PFSK-1 (cell line): ENCODE results near the gene NME7.

ENCODE experiments used
- FOXP2 ChIP-seq: optimal IDR thresholded peaks from 2 replicates; pipeline ENCODE3; 2011; ENCODE audit warnings: borderline replicate concordance, control low read depth, inconsistent platforms; ENCODE audit not compliant: insufficient read depth; ENCODE audit errors: extremely low read length, extremely low read depth
- POLR2AphosphoS5 ChIP-seq: IDR thresholded peaks from 2 replicates; pipeline ENCODE4 v1.6.1; 2012; ENCODE audit warnings: low read depth, mild to moderate bottlenecking, control low read depth, low read length, moderate library complexity
- SIN3A ChIP-seq: IDR thresholded peaks from 2 replicates; pipeline ENCODE4 v1.6.1; 2012; ENCODE audit warnings: mild to moderate bottlenecking, low read length, moderate library complexity, borderline replicate concordance; ENCODE audit not compliant: insufficient read depth
- TAF1 ChIP-seq: IDR thresholded peaks from 2 replicates; pipeline ENCODE4 v1.6.1; 2012; ENCODE audit warnings: low read length, control low read depth, borderline replicate concordance; ENCODE audit not compliant: insufficient read depth
- TF ChIP-seq, protein P1 (sequence below), 2 experiments: IDR thresholded peaks; 2 replicates each; pipeline versions ENCODE4 v1.6.1 to v1.8.0; 2011 to 2012; ENCODE audit warnings: low read depth in 2 of 2, low read length in 2 of 2, control low read depth in 1 of 2, inconsistent platforms in 1 of 2, mild to moderate bottlenecking in 1 of 2, moderate library complexity in 1 of 2; ENCODE audit not compliant: insufficient read depth in 1 of 2

NME7 gene

DNA sequence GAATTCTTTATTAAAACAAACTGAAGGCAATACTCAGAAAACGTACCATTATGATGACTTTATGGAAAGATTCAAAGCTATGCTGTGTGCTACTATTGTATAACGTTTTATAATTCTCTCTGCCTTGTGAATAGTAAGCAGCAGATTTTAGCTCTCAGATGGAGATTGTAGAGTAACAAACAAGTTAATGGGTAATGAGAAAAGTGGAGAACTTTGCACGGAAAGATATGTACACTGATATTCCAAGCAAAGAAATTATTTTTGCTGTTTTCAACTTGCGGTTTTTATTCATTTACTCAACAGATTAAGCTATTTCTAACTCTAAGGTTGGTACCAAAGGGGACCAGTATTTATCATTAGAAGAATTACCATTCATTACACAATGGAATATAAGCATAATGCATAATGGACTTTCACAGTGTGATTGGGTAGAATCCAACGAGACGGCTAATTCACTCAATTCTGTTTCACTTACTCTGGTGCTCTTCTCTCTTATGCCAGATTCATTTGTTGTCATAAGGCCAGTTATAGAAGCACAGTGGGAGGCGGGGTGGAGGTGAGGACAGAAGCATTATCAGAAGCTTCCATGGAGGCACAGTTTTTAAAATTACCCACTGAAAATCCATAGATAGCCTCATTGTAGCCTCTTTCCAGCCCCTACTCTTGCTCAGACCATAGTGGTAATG, 222.5 kb downstream of the NME7 start:
- TF ChIP-seq POLR2AphosphoS5 (no peak), FOXP2 (no peak), TAF1 (no peak), SIN3A (no peak)
- TF ChIP-seq, protein P1, sequence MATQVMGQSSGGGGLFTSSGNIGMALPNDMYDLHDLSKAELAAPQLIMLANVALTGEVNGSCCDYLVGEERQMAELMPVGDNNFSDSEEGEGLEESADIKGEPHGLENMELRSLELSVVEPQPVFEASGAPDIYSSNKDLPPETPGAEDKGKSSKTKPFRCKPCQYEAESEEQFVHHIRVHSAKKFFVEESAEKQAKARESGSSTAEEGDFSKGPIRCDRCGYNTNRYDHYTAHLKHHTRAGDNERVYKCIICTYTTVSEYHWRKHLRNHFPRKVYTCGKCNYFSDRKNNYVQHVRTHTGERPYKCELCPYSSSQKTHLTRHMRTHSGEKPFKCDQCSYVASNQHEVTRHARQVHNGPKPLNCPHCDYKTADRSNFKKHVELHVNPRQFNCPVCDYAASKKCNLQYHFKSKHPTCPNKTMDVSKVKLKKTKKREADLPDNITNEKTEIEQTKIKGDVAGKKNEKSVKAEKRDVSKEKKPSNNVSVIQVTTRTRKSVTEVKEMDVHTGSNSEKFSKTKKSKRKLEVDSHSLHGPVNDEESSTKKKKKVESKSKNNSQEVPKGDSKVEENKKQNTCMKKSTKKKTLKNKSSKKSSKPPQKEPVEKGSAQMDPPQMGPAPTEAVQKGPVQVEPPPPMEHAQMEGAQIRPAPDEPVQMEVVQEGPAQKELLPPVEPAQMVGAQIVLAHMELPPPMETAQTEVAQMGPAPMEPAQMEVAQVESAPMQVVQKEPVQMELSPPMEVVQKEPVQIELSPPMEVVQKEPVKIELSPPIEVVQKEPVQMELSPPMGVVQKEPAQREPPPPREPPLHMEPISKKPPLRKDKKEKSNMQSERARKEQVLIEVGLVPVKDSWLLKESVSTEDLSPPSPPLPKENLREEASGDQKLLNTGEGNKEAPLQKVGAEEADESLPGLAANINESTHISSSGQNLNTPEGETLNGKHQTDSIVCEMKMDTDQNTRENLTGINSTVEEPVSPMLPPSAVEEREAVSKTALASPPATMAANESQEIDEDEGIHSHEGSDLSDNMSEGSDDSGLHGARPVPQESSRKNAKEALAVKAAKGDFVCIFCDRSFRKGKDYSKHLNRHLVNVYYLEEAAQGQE (IDR thresholded peaks at IDR 0.05; ENCODE audit: insufficient read depth in 1 of 2, low read depth in 2 of 2, low read length in 2 of 2), result no peak

DNA sequence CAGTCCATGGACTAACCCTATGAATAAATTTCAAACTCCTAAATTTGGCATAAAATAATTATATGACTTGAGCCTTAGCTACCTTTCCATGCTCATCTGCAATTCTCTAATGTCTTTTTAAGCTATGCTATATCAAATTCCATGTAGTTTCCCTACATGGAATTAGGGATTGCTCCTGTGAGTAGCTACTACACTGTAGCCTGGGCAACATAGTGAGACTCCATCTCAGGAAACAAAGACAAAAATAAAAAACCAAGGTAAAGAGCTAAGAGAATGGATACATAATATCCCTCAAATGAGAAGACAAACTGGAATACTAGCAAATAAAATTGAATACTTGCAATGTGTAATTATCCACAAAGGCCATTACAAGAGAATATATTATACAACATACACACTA, 223.6 kb downstream of the NME7 start:
- TF ChIP-seq TAF1 (no peak), FOXP2 (no peak), POLR2AphosphoS5 (no peak), SIN3A (no peak)
- TF ChIP-seq, protein P1 (IDR thresholded peaks at IDR 0.05; ENCODE audit: insufficient read depth in 1 of 2, low read depth in 2 of 2, low read length in 2 of 2), result no peak

DNA sequence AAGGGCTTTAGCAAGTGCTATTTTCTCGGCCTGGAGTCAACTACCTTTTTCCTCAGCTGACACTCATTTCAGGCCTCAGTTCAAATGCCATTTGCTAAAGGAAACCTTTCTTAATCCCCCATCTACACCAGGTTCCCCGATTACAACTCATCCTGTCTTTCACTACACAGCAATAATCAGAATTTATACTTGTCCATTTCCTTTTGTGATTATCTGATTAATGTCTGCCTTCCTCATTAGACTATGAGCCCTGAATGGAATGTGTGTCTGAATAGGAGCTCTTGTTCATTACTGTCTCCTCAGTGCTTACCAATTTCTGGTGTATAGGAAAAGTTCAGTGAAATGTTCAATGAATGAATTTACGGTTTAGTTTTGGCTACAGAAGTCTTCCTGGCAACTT, 224.3 kb downstream of the NME7 start:
- TF ChIP-seq FOXP2 (no peak), POLR2AphosphoS5 (no peak), SIN3A (no peak), TAF1 (no peak)
- TF ChIP-seq, protein P1 (IDR thresholded peaks at IDR 0.05; ENCODE audit: insufficient read depth in 1 of 2, low read depth in 2 of 2, low read length in 2 of 2), result no peak

DNA sequence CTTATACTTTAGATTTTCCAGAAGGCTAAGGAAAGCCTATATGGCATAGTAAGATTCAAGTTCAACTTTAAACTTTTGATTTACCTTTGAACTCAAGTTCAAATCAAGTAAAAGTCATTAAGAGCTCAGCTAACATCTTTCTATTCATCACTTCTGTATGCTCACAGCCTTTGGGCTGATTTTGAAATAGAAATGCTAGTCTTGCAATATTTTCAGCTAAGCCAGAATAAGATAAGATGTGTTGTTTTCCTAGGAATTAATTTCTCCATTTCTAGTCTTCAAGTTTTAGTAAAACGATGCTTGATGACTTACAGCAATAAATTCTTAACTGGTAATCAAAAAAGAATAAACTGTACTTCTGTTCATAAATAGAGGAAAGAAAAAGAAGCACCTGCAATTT, 225.5 kb downstream of the NME7 start:
- TF ChIP-seq SIN3A (no peak), POLR2AphosphoS5 (no peak), FOXP2 (no peak), TAF1 (no peak)
- TF ChIP-seq, protein P1 (IDR thresholded peaks at IDR 0.05; ENCODE audit: insufficient read depth in 1 of 2, low read depth in 2 of 2, low read length in 2 of 2), result no peak

DNA sequence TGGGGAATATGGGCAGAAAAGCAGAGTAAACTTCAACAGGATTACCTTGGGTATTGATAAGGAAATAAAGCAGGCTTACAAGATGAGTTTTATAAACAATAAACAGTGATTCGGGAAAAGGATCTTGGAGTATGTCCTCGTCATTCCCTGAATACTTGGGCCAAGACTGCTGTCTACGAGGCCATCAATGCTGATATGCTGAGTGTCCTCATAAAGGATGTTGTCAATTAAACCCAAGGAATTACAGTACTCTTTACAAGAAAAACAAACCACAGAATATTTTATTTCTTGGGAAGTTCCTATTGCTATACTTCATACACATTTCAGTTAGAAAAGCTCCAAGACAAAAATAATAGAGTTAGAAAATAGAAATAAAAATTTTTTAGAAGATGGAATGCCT, 226.2 kb downstream of the NME7 start:
- TF ChIP-seq, protein P1 (IDR thresholded peaks at IDR 0.05; ENCODE audit: insufficient read depth in 1 of 2, low read depth in 2 of 2, low read length in 2 of 2), result no peak
- TF ChIP-seq FOXP2 (no peak), TAF1 (no peak), SIN3A (no peak), POLR2AphosphoS5 (no peak)
